Measurements from ENCODE around the gene DNAAF8. TPM values are rescaled to one million over a fixed set of nuclear protein-coding genes. Genes with fewer than 3 reads are reported as not detected.

Gene DNAAF8
- total RNA-seq, 1 experiment from 2014 or later: 2.4 TPM

DNA sequence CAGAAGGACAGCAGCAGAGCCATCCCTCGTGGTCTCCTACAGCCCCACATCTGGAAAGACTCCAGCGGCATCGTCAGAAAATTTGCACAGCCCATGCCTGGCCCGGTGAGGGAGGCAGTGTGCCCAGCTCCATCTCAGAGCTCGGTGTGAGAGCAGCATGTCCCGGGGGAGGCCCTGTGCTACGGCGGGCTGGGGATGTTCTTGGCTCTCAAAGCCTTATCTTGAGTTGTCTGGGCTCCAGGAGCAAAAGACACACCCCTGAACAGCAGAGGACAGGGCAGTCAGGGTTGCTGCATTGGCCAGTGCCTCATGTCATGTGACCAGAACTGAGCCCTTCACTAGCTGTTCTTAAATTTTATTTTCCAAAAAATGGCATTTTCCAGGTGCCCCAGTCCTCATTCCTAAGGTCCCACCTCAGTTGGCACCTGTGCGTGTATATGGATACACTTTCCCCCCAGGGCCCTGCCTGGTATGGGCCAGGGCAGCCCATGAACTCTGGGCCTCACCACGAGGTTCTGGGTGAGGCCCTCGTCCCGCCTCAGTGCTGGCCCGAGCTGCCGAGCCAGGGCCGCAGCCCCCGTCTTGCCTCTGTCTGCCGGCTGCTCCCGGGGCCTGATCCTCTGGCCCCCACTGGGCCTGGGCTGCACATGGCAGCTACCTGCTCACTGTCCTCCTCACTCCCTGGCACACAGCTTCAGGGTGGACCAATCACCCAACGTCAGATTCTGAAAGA lies 38.0 kb upstream of the DNAAF8 start:
- peaks cover 3% of the 10 kb centered on the region; the same call in 1 of the 2 replicates for H3K79me2 ChIP-seq (ENCODE audit: low read depth)
- BruUV-seq (replicated peaks): no TSS peak

DNA sequence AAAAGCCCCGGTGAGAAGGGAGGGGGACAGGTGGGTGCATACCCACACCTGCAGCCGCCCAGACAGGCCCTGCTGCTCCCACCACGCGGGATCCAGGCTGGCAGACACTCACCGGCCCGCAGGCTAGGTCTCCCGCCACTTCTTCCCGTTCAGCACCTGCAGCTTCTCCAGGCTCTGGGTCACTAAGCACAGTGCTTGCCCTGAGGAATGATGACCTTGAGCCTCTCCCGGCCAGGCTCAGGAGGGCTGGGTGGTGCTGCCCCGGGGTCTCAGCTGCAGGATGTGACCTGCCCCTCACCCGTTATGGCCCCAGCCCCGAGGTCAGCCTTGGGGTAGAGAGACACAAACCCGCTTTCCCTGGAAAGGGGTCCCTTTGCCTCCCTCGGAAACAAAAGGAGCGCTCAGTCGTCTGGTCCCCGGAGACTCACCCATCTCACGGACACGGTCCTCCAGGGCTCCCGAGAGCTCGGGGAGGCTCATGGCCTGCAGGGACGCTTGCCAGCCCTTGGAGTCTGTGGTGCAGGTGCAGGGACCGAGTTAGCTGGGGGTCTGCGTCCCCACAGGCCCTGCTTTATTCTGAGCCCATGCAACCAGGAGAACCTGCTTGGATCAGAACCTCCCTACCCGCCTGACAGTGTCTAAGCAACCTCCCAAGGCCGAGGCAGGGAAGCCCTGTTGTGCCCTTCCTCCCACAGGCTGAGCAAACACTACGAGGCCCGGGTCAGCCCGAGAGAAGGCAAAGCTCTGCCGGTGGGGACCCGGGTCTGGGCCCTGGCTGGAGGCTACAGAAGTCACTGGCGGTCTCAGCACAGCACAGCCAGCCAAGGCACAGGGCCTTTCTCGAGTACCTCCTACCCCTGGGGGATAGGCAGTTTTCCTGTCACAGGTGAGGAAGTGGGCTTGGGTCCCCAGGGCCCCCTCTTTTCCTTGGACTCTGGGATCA lies 37.2 kb upstream of the DNAAF8 start:
- Histone ChIP-seq H3K4me2 (no peak overlapping the region), H2AFZ (no peak overlapping the region), H3K27ac (no peak overlapping the region), H3K9me3 (ENCODE audit: insufficient read depth, low read depth) (no peaks in the 10 kb centered on the region), H3K9me2 (ENCODE audit: insufficient read depth) (no peaks in the 10 kb centered on the region), H3K4me1 (replicated peaks; ENCODE audit: insufficient read depth) (peaks cover 10% of the 10 kb centered on the region; the same call in 1 of the 2 replicates), H3K79me2 (ENCODE audit: low read depth) (peaks cover 3% of the 10 kb centered on the region; the same call in 1 of the 2 replicates), H4K20me1 (ENCODE audit: insufficient read depth) (peaks cover 3% of the 10 kb centered on the region; the same call in 1 of the 2 replicates), H3K27me3 (ENCODE audit: insufficient read depth, low read depth) (no peaks in the 10 kb centered on the region), H3F3A (ENCODE audit: insufficient read depth, low read depth) (peaks cover 9% of the 10 kb centered on the region; the same call in 1 of the 2 replicates), H3K4me3 (no peak overlapping the region), H3K36me3 (ENCODE audit: low read depth) (no peaks in the 10 kb centered on the region)
- no TSS peak for BruUV-seq (replicated peaks)
- intact Hi-C loops (cut with micrococcal nuclease; ENCODE audit: unreplicated experiment): no loop called here
- ChIA-PET CTCF (interaction anchor here (0.6 kb wide), 1 partner anchor 179 kb away, joined by 4 read pairs; no protein-coding TSS in a partner anchor), POLR2A (ENCODE audit: unreplicated experiment) (no interaction called here)
- DNase-seq: no peak
- TF ChIP-seq, protein P1, sequence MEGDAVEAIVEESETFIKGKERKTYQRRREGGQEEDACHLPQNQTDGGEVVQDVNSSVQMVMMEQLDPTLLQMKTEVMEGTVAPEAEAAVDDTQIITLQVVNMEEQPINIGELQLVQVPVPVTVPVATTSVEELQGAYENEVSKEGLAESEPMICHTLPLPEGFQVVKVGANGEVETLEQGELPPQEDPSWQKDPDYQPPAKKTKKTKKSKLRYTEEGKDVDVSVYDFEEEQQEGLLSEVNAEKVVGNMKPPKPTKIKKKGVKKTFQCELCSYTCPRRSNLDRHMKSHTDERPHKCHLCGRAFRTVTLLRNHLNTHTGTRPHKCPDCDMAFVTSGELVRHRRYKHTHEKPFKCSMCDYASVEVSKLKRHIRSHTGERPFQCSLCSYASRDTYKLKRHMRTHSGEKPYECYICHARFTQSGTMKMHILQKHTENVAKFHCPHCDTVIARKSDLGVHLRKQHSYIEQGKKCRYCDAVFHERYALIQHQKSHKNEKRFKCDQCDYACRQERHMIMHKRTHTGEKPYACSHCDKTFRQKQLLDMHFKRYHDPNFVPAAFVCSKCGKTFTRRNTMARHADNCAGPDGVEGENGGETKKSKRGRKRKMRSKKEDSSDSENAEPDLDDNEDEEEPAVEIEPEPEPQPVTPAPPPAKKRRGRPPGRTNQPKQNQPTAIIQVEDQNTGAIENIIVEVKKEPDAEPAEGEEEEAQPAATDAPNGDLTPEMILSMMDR (conservative IDR thresholded peaks at IDR 0.05): no peak
- TF ChIP-seq EZH2 (IDR thresholded peaks at IDR 0.05; ENCODE audit: low read depth): no peak

More for the DNA sequence above, 38.0 kb upstream of the DNAAF8 start:
- intact Hi-C loops (cut with micrococcal nuclease; ENCODE audit: unreplicated experiment): no loop called here
- no peaks in the 10 kb centered on the region for H3K27me3 ChIP-seq (ENCODE audit: insufficient read depth, low read depth)
- H4K20me1 ChIP-seq (ENCODE audit: insufficient read depth): peaks cover 3% of the 10 kb centered on the region; the same call in 1 of the 2 replicates
- H3K4me2 ChIP-seq: no peak overlapping the region
- no peak for TF ChIP-seq EZH2 (IDR thresholded peaks at IDR 0.05; ENCODE audit: low read depth)
- TF ChIP-seq, protein P1 (conservative IDR thresholded peaks at IDR 0.05): no peak
- no peak overlapping the region for H3K27ac ChIP-seq
- no peaks in the 10 kb centered on the region for H3K9me2 ChIP-seq (ENCODE audit: insufficient read depth)
- peaks cover 10% of the 10 kb centered on the region; the same call in 1 of the 2 replicates for H3K4me1 ChIP-seq (replicated peaks; ENCODE audit: insufficient read depth)
- no peak overlapping the region for H3K4me3 ChIP-seq
- H3F3A ChIP-seq (ENCODE audit: insufficient read depth, low read depth): peaks cover 9% of the 10 kb centered on the region; the same call in 1 of the 2 replicates
- H2AFZ ChIP-seq: no peak overlapping the region
- DNase-seq: no peak
- ChIA-PET CTCF (no interaction called here), POLR2A (ENCODE audit: unreplicated experiment) (no interaction called here)
- no peaks in the 10 kb centered on the region for H3K36me3 ChIP-seq (ENCODE audit: low read depth)
- no peaks in the 10 kb centered on the region for H3K9me3 ChIP-seq (ENCODE audit: insufficient read depth, low read depth)

DNA sequence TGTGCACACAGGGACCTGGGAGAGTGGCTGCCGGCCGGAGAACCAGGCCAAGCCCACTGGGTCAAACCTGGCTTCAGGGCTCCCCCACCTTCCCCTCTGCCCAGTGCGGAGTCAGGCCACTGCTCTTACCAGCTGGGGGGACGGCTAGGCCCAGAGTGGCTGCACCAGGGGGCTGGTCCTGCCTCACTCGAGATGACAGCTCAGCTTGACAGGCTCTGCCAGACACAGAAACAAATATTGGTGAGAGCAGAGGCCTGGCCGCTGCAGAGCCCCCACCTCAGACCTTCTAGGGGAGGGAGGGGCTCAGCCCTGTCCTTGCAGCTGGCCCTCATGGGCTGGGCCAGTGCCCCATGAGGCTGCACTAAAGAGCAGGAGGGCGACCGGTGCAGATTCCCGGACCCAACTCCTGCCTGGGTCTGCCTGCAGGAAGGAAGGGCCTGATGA lies 36.5 kb upstream of the DNAAF8 start:
- H3K4me1 ChIP-seq (replicated peaks; ENCODE audit: insufficient read depth): peaks cover 7% of the 10 kb centered on the region; the same call in 1 of the 2 replicates
- CTCF ChIA-PET: interaction anchor here (0.6 kb wide), 1 partner anchor 179 kb away, joined by 4 read pairs; no protein-coding TSS in a partner anchor
- no peak overlapping the region for H3K4me2 ChIP-seq
- TF ChIP-seq, protein P1 (conservative IDR thresholded peaks at IDR 0.05): no peak
- no peak for TF ChIP-seq EZH2 (IDR thresholded peaks at IDR 0.05; ENCODE audit: low read depth)
- H3K27me3 ChIP-seq (ENCODE audit: insufficient read depth, low read depth): no peaks in the 10 kb centered on the region
- POLR2A ChIA-PET (ENCODE audit: unreplicated experiment): no interaction called here
- no peaks in the 10 kb centered on the region for H3K9me3 ChIP-seq (ENCODE audit: insufficient read depth, low read depth)
- no peak overlapping the region for H3K27ac ChIP-seq
- intact Hi-C loops (cut with micrococcal nuclease; ENCODE audit: unreplicated experiment): no loop called here
- no TSS peak for BruUV-seq (replicated peaks)
- H3K36me3 ChIP-seq (ENCODE audit: low read depth): no peaks in the 10 kb centered on the region
- peaks cover 9% of the 10 kb centered on the region; the same call in 1 of the 2 replicates for H3F3A ChIP-seq (ENCODE audit: insufficient read depth, low read depth)
- DNase-seq: no peak
- H3K79me2 ChIP-seq (ENCODE audit: low read depth): peaks cover 3% of the 10 kb centered on the region; the same call in 1 of the 2 replicates
- peaks cover 3% of the 10 kb centered on the region; the same call in 1 of the 2 replicates for H4K20me1 ChIP-seq (ENCODE audit: insufficient read depth)
- no peaks in the 10 kb centered on the region for H3K9me2 ChIP-seq (ENCODE audit: insufficient read depth)
- H2AFZ ChIP-seq: no peak overlapping the region
- H3K4me3 ChIP-seq: no peak overlapping the region

Data from PC-9 (cell line).